ENCODE measurements around the gene PGM2.
"Not testable (repeated sequence)": the region's sequence is repeated elsewhere in the genome, so short reads cannot be mapped to it uniquely, and the experiment has no call there.

Gene PGM2

DNA sequence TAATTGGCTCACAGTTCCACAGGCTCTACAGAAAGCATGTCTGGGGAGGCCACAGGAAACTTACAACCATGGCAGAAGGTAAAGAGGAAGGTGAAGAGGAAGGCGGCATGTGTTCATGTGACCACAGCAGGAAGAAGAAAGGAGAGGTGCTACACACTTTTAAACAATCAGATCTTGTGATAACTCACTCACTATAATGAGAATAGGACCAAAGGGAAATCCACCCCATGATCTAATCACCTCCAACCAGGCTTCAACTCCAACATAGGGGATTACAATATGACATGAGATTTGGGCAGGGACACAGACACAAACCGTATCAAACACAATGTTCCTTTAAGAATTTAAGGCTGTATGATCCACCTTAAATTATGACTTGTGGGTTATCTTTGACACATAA is 10.5 kb upstream of the PGM2 start:
- in situ Hi-C loops (cut with MboI; ENCODE audit: low sequenced_read_pairs): no loop called here

DNA sequence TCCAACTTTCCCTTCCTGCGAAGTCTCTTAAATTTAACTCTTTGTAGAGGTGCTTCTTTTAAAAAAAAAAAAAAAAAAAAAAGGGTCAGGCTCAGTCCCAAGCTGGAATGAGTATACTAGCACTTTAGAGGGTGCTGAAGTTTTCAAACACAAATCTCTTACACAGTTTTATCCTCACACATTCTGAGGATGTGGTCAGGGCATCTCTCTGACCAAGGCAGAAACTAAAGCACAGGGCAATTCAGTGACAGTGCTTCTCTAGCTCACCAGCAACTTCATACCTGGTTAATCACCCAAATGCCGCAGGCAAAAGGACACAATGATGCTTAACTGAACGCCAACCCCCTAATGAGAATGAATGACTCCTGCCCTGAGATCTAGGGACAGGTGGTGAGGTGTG is 9.8 kb upstream of the PGM2 start:
- in situ Hi-C loops (cut with MboI; ENCODE audit: low sequenced_read_pairs): no loop called here

DNA sequence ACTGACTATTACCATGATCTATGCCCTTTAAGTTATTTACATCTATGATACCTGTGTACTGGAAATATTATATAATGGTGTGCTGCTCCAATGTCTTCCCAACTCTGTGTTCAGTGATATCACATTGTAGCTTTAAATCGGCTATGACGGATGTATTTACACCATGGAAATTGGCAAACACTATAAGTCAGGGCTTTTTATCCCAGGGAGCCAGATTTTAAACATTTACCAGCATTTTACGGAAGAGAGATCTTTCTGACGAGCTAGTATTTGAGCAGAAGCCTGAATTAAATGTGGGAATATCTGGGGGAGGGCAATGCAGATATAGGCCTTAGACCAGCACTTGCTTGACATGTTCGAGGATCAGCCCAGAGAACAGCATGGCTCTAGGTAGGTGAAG is 7.7 kb upstream of the PGM2 start:
- in situ Hi-C loops (cut with MboI; ENCODE audit: low sequenced_read_pairs): no loop called here

DNA sequence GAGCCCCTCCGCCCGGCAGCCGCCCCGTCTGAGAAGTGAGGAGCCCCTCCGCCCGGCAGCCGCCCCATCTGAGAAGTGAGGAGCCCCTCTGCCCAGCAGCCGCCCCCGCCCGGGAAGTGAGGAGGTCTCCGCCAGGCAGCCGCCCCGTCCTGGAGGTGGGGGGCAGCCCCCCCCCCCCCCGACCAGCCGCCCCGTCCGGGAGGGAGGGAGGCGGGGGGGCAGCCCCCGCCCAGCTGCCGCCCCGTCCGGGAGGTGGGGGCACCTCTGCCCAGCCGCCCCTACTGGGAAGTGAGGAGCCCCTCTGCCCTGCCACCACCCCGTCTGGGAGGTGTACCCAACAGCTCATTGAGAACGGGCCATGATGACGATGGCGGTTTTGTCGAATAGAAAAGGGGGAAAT is 6.0 kb upstream of the PGM2 start:
- in situ Hi-C loops (cut with MboI; ENCODE audit: low sequenced_read_pairs): not testable (repeated sequence)

DNA sequence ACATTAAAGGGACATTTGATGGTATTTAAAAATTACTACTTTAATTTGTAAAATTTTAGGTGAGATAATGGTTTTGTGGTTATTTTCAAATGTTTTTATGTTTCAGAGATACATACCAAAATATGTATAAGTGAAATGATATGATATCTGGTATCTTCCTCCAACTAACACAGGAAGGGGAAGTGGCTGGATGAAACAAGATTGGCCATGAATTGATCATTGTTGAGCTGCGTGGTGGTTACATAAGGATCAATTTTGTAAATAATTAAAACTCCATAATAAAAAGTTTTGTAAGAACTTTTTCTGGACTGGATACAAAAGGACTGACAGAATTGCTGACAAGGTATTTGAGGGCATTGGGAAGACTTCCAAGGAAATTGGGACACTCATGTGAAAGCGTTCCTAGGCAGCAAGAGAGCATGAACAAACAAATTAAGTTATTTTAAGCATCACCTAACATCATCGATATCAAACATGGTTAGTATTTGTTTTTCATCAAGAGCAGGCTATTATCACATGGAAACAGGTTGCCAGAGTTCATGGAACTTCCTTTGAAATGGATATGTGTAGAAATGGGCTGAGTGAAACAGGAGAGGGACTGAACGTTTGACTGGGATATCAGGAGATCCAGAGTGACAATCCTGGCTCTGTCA is 4.4 kb upstream of the PGM2 start:
- in situ Hi-C loops (cut with MboI; ENCODE audit: low sequenced_read_pairs): no loop called here

DNA sequence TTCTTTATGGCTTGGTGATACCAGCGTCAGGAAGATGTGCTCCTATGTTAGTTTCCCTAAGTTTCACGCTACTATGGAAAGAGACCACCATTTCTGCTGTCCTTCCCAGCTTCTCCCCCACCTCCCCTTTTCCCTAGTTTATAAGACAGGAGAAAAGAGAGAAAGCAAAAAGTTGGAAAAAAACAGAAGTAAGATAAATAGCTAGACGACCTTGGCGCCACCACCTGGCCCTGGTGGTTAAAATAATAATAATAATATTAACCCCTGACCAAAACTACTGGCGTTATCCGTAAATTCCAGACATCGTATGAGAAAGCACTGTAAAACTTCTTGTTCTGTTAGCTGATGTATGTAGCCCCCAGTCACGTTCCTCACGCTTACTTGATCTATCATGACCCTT is 985 bp upstream of the PGM2 start:
- in situ Hi-C loops (cut with MboI; ENCODE audit: low sequenced_read_pairs): not testable (repeated sequence)

DNA sequence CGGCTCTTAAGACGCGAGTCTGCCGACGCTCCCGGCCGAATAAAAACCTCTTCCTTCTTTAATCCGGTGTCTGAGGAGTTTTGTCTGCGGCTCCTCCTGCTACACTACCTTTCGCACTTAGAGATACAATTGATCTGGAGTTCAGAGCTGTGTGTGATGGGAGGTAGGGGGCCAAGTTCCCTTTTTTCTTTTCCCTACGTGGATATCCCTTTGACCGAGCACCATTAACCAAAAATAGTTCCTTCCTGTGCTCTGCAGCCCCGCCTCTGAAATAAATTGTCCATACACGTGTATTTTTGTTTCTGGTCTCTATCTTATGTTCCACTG is 555 bp upstream of the PGM2 start:
- in situ Hi-C loops (cut with MboI; ENCODE audit: low sequenced_read_pairs): no loop called here

DNA sequence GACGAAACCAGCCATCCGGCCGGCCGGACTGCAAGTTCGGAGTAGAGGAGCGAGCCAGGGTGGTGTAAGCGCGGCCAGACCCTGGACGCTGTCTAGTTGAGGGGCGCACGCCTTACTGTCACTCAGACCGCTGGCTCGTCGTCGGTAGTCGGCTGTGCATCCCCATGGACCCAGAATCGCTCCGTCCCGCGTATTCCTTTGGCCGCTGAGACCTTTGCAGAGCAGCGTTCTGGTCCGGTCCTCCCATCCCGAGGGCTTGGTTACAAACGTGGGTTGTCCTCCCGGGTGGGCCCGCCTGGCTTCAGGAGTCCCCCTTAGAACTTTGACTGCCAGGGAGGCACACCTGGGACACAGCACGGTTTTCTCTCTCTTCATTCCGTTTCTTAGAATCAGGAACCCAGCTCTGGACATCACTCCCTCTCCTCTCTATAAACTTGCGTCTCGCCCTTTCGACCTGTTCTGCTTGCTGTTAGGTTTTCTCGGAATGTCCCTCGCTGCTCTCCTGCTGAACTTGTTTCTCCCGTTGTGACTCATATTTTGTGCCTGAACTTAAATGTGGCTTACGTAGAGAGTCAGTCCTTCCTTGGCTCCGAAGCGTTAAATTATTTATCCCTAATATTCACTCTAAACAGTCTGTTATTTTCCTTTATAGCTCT is 672 bp downstream of the PGM2 start:
- in situ Hi-C loops (cut with MboI; ENCODE audit: low sequenced_read_pairs): no loop called here

DNA sequence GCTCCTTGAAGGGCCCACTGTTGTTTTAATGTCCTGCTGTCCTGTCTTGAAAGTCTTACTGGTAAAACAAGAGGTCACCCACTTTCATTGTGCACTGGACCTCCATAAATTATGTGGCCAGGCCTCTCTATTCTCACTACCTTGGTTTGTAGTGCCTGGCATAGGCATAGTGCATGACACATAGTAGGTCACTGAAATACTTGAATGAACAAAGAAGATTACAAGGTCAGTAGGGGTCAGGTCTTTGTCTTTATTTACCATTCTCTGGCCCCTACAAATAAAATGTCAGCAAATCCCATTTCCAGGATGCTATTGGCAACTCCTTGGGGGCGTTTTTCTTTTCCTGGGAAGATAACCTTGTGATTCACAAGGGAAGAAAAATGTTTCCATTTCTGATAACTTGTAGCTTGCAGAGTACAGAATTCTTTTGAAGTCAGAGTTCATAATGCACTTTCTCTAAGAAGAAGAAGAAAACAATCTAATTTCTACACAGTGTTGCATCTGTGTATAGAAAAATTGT is 1.4 kb downstream of the PGM2 start:
- in situ Hi-C loops (cut with MboI; ENCODE audit: low sequenced_read_pairs): no loop called here

DNA sequence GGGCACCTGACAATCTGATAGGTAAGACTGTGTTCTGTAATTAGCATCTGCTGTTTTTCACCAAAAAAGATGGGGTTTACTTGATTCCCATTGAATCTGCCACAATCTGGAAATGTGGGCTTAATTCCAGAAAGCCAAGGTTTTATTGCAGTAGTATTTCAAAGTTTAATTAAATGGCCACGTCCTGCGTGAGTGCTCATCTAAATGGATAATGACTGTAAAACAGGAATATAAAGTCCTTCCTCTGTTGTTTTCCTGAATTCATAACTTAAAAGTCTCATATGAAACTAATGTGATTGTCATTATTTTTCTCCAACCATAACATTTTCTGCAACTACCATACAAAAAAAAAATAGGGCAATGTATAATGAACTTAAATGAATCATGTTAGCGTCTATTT is 2.4 kb downstream of the PGM2 start:
- in situ Hi-C loops (cut with MboI; ENCODE audit: low sequenced_read_pairs): no loop called here

DNA sequence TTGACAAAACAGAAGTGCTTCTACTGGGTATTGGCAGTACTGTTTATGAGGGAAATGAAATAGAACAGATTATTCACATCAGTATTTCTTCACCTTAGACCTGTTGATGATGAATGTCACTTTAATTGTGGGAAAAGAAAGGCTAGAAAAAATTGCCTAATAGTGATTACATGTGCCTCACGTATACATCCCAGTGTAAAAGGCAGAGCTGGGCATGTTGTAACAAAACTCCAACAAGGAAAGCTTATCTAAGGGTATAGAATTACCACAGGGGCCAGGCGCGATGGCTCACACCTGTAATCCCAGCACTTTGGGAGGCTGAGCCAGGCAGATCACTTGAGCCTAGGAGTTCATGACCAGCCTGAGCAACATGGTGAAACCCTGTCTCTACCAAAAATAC is 4.2 kb downstream of the PGM2 start:
- in situ Hi-C loops (cut with MboI; ENCODE audit: low sequenced_read_pairs): no loop called here

DNA sequence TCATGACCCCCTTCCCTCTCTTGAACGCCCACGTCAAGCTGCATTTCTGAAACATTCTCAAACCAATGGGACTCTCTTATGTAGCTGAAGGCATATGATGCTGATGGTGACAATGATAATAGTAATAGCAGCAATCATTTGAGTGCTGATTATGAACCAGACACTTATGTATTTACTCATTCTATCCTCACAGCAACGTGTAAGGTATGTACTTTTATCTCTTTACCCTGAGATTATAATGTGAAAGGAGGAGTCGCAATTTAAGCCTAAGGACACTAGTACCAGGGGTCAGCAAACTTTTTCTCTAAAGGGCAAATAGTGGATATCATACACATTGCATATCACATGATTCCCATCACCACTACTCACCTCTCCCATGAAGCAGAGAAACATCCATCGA is 8.5 kb downstream of the PGM2 start:
- in situ Hi-C loops (cut with MboI; ENCODE audit: low sequenced_read_pairs): no loop called here

DNA sequence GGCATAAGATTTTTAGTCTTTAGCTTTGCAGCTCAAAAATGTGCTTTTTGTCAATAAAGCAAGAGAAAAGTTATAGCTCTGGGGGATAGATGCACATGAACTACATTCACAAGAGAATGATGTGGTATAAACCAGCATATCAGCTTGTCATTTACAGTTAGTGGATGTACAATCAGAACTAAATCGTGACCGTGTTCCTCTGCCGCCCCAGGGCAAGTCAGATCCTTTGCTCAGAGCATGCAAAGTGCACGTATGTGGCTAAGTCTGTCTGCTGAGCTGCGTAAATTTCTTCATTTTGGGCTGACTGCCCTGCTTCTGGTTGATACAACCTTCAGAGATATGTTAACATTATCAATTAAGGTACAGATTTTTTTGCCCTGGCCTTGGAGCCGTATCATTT is 9.3 kb downstream of the PGM2 start:
- in situ Hi-C loops (cut with MboI; ENCODE audit: low sequenced_read_pairs): no loop called here

DNA sequence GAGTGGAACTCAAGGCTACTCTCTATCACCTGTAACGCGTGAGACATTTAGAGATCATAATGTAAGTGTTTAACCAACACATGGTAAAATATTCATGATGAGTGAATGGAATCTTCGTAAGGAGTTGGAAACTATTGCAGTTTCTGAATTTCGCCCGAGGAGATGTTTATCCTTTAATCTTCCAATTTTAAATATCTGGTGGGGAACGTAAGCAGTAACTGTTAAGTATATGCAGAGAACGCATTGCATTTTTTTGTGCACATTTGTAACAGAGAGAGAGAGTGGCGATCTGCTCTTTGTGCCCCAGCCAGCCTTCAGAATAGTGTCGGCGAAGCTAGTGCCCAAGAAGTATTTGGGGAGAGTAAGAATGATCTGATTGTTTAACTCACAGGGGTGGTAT is 9.8 kb downstream of the PGM2 start:
- in situ Hi-C loops (cut with MboI; ENCODE audit: low sequenced_read_pairs): no loop called here

DNA sequence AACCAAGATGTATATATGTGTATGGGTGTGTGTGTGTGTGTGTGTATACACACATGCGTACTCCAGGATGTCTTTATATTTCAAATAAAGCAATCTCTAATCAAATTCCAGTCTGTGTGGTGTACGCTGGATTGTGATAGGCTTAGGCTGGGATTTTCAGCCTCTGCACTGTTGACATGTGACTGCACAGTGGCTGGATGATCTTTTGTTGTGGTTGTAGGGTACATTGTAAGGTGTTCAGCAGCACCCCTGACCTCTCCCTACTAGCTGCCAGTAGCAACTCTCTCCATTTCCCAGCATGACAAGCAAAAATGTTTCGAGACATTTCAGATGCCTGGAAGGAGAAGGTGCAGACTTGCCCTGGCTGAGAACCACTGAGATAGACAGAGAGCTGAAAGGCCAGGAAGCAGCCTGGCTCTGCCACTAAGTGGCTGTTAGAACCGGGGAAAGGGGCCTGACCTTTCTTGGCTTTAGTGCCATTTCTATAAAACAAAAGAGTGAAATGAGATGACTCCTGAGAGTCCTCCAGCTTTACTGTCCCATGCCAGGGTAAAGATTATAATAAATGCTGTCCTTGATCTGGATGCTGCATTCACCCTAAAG is 10.5 kb downstream of the PGM2 start:
- in situ Hi-C loops (cut with MboI; ENCODE audit: low sequenced_read_pairs): no loop called here

DNA sequence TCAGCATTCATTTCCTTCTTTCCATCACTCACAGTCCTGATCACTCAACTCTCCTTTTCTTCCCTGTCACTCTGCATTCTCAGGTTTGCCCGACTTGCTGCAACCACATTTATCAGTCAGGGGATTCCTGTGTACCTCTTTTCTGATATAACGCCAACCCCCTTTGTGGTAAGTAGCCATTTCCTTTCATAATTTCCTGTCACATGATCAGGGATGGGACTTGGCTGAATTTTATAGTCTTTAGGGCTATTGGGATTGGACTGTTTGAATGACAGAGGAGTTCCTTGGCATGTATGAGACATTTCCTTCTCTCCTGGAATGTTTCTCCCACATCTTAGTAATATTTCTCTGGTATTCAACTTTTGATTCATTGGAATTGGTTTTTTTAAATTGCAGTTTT is 11.0 kb downstream of the PGM2 start:
- in situ Hi-C loops (cut with MboI; ENCODE audit: low sequenced_read_pairs): no loop called here

DNA sequence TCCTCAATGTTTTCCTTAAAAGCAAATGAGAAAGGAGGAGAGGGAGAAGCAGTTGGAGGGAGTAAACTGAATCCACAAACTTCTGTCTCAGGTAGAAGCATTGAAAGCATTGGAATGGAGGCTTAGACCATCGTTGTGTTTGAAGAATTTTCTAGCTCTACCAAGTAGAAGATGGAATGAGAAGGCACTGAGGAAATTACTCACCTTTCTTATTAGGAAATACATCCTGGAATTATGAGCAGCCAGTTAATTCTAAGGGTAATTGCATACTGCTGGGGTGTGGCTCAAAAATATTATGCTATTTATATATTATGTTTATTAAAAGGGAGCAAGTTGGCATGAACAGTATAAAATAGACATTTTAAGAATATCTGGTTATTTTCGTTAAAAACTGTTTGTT is 12.9 kb downstream of the PGM2 start:
- in situ Hi-C loops (cut with MboI; ENCODE audit: low sequenced_read_pairs): no loop called here

DNA sequence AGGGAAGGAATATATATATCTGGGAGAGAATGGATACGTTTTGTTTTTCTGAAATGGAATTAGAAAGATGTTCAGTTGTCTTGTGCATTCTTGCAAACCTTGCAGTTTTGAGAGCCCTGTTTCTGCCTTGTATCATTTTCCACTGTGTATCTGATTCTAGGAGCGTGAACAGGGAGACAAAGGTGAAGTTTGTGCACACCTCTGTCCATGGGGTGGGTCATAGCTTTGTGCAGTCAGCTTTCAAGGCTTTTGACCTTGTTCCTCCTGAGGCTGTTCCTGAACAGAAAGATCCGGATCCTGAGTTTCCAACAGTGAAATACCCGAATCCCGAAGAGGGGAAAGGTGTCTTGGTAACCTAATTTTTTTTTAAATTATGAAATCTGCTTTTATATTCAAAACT is 17.7 kb downstream of the PGM2 start:
- in situ Hi-C loops (cut with MboI; ENCODE audit: low sequenced_read_pairs): no loop called here

DNA sequence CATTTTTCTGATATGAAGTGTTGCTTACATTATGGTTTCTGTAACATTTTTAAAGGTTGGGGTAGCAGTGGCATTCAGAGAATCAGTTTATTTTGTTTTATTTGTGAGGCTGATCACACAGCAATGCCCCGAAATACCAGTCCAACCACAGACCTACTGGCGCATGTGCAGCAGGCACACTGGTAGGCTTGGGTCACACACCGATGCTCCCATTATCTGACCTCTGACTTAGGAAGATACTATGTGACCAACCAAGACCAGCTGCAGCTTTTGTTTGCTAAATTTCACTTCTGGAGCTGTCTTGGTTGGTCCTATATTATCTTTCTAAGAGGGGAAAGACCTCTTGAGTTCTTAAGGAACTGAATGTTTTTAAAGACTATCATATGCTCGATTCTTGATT is 18.7 kb downstream of the PGM2 start:
- in situ Hi-C loops (cut with MboI; ENCODE audit: low sequenced_read_pairs): no loop called here

DNA sequence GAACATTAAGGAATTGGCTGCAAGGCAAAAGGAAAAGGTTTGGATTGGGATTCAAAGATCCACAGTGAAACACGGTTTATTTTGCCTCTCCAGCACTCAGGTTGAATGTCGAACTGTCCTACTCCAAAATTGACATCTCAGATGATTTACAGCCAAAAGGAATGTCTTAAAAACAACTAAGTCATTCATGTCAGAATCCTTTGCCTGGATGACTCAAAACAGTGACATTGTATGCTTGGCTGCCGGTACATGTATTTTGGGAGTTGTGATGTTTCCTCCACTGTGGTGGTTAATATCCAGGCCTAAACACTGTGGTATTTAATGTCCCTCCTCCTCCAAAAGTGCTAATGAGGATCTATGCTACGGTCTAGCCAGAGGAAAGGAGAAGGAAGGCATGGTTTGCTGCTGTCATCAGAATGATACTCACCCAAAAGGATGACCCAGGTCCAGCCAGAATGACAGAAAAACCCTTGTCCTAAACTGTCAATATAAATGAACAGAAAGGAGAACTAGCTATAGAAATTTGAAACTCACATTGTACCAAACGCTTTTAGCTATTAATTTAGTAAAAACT is 20.9 kb downstream of the PGM2 start:
- in situ Hi-C loops (cut with MboI; ENCODE audit: low sequenced_read_pairs): no loop called here

DNA sequence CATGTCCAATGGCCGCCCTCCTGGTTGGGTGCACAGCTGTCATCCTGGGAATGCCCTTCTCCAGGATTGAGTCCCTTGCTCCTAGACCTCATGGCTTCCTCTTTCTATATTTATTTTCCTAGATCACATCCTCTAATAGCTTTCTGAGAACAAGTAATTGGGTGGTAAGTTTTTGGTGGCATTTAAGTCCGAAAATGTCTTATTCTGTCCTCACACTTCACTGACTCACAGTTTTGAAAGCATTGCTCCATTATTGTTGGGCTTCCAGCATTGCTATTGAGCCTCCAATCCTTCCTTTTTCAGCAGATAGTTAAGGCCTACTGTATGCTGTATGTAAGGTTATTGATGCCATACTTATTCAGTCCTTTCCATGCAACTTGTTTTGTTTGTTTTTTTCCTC is 25.9 kb downstream of the PGM2 start:
- in situ Hi-C loops (cut with MboI; ENCODE audit: low sequenced_read_pairs): no loop called here

DNA sequence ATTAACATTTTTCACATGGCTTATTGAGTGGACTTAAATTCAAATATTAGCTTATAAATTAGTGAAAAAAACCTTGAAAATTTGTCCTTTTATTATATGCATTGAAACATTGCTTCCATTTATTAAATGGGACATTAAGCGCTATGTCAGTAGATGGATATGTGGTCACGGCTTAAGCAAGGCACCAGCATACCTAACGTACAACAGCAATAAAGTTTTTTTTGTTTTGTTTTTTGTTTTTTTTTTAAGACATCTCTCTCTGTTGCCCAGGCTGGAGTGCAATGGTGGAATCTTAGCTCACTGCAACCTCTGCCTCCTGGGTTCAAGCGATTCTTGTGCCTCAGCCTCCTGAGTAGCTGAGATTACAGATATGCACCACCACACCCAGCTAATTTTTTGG is 31.6 kb downstream of the PGM2 start:
- in situ Hi-C loops (cut with MboI; ENCODE audit: low sequenced_read_pairs): no loop called here

Data from HL-60/S4 treated with retinoic acid at 250 ng/mL for 4 days and 3 days (cell line).